CD4-positive, alpha-beta T cell treated with Interleukin-15 for 4 hours (primary cell): ENCODE results near the gene CIT.

Experiments
- DNase-seq: peaks from one replicate; pipeline ENCODE4 v3.0.0-alpha.2; 2020; ENCODE audit warnings: low spot score

CIT gene

GRCh38 chr12:119850330-119850729 lies 26.8 kb downstream of the CIT start:
- DNase-seq, result no peak

GRCh38 chr12:119843100-119843499 lies 34.0 kb downstream of the CIT start:
- no peak for DNase-seq

GRCh38 chr12:119842380-119842779 lies 34.7 kb downstream of the CIT start:
- DNase-seq, result no peak

- no peak for DNase-seq
These were observed 35.5 kb downstream of the CIT start for GRCh38 chr12:119841433-119842210.

- DNase-seq, result no peak
These were observed 36.5 kb downstream of the CIT start for GRCh38 chr12:119840582-119840981.

- no peak for DNase-seq
These were observed 37.0 kb downstream of the CIT start for GRCh38 chr12:119840168-119840567.

- DNase-seq, result no peak
These were observed 38.1 kb downstream of the CIT start for GRCh38 chr12:119838826-119839600.

GRCh38 chr12:119836781-119837180 lies 40.3 kb downstream of the CIT start:
- no peak for DNase-seq

GRCh38 chr12:119835068-119835467 lies 42.1 kb downstream of the CIT start:
- no peak for DNase-seq

- DNase-seq, result no peak
These were observed 47.7 kb downstream of the CIT start for GRCh38 chr12:119829439-119829838.

GRCh38 chr12:119828300-119828699 lies 48.8 kb downstream of the CIT start:
- no peak for DNase-seq

- DNase-seq, result no peak
These were observed 49.4 kb downstream of the CIT start for GRCh38 chr12:119827760-119828159.

- no peak for DNase-seq
These were observed 50.3 kb downstream of the CIT start for GRCh38 chr12:119826661-119827445.

GRCh38 chr12:119825262-119825661 lies 51.9 kb downstream of the CIT start:
- no peak for DNase-seq

- DNase-seq, result no peak
These were observed 55.1 kb downstream of the CIT start for GRCh38 chr12:119822046-119822445.

- no peak for DNase-seq
These were observed 57.8 kb downstream of the CIT start for GRCh38 chr12:119819322-119819721.

GRCh38 chr12:119817546-119818343 lies 59.4 kb downstream of the CIT start:
- DNase-seq, result no peak

GRCh38 chr12:119809023-119809422 lies 68.1 kb downstream of the CIT start:
- DNase-seq, result no peak

GRCh38 chr12:119808441-119808840 lies 68.7 kb downstream of the CIT start:
- DNase-seq, result no peak

GRCh38 chr12:119807380-119807779 lies 69.7 kb downstream of the CIT start:
- DNase-seq, result no peak

GRCh38 chr12:119804011-119804641 lies 73.0 kb downstream of the CIT start:
- DNase-seq, result no peak
